ENCODE measurements around the gene TPK1.

DNA sequence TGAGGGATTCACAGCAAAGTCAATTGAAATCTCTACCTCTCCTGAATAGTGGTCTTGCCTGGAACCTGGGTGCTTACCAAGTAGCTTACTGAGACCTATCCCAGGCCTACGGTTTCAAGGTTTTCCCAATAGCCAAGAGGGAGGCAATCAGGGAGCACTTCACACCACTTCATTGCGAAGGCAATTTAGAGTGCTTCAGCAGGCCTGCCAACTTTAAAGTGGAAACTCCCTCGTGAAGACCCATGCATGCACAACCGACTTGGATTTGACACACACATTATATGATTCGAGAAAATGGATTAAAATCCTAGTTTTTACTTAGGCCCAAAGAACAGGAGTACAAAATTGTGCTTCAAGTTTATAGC lies 380.8 kb downstream of the TPK1 start:
- TF ChIP-seq NFE2L2 (IDR thresholded peaks at IDR 0.05; ENCODE audit: low read depth, low read length), result no peak
- TF ChIP-seq CEBPB (IDR thresholded peaks at IDR 0.05; ENCODE audit: low read depth, low read length), result no peak
- no peak for TF ChIP-seq POLR2A (IDR thresholded peaks at IDR 0.05; ENCODE audit: low read depth, low read length)
